ENCODE measurements around the gene PRRT3.

DNA sequence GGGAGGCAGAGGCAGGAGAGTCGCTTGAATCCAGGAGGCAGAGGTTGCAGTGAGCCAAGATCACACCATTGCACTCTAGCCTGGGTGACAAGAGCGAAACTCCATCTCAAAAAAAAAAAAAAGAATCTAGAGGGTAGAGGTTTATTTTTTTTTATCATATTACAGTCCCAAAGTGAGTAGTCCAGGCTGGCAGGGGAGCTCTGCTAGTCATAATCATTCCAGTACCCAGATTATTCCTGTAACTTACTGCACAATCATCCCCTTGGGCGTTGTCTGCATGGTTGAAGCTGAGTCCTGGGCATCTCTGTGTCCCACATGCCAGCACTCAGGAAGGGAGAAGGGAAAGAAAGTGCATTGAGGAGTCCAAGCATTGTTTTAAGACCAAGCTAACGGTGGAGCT lies 10.0 kb downstream of the PRRT3 start:
- TF ChIP-seq, protein P1, sequence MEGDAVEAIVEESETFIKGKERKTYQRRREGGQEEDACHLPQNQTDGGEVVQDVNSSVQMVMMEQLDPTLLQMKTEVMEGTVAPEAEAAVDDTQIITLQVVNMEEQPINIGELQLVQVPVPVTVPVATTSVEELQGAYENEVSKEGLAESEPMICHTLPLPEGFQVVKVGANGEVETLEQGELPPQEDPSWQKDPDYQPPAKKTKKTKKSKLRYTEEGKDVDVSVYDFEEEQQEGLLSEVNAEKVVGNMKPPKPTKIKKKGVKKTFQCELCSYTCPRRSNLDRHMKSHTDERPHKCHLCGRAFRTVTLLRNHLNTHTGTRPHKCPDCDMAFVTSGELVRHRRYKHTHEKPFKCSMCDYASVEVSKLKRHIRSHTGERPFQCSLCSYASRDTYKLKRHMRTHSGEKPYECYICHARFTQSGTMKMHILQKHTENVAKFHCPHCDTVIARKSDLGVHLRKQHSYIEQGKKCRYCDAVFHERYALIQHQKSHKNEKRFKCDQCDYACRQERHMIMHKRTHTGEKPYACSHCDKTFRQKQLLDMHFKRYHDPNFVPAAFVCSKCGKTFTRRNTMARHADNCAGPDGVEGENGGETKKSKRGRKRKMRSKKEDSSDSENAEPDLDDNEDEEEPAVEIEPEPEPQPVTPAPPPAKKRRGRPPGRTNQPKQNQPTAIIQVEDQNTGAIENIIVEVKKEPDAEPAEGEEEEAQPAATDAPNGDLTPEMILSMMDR (IDR thresholded peaks at IDR 0.05; ENCODE audit: insufficient read depth, low read length, poor library complexity, severe bottlenecking), result no peak
- no peak for TF ChIP-seq EZH2phosphoT487 (conservative IDR thresholded peaks at IDR 0.05; ENCODE audit: low read length)
